NCI-H1417 treated with DMSO at 0.1 percent for 48 hours (cell line): ENCODE measurements around the gene COTL1.
"Not testable (repeated sequence)": the region's sequence is repeated elsewhere in the genome, so short reads cannot be mapped to it uniquely, and the experiment has no call there.

ENCODE experiments used
- DNase-seq: peaks from one replicate; lab custom pipeline; 2025; lab: John Stamatoyannopoulos, UW

Gene COTL1

DNA sequence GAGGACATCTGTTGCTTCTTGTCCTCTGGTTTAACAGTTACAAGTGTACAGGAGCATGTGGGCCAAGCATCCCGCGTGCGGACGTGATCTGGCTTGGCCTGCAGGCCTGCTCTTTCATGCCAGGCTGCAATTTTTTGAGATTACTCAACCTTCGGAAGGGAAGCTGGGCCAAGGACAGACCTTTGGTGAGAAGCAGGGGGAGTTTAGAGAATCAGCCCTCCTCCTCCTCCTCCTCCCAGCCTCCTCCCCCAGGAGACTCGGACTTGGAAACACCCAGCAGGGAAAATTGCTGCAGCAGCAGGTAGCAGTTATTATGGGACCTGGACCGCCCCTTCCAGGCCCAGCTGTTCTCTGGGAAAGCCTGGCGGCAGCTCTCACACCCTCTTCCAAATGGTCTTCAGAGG, 25.3 kb upstream of the COTL1 start:
- no peak for DNase-seq

DNA sequence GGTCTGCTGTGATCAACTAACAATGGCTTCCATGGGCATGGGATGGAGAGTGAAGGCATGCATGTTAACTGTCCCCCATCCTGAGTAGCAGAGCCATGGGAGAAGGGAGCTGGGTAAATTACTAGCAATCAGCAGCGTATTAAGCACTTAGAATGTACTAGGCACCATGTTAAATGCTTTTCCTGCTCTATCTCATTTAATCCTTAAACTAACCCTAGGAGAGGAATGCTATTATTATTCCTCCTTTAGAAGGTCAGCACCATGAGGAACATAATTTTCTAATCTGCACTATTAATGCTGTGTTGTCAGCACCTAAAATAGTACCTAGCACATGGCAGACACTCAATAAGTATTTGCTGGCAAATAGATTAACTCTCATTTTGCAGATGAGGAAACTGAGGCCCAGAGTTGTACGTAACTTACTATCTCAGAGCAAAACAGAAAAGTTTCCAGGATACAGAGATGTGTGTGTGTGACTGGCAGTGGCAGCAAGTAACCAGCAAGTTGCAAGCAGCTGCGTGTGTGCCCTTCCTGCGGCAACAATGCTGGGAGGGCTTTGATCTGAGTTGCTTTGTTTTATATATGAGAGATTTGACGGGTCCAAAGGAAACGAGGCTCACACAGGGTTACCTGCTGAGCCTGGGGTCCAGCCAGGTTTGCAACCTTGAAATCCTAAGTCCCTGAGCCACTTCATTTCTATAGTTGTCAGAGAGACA, 23.9 kb upstream of the COTL1 start:
- no peak for DNase-seq

DNA sequence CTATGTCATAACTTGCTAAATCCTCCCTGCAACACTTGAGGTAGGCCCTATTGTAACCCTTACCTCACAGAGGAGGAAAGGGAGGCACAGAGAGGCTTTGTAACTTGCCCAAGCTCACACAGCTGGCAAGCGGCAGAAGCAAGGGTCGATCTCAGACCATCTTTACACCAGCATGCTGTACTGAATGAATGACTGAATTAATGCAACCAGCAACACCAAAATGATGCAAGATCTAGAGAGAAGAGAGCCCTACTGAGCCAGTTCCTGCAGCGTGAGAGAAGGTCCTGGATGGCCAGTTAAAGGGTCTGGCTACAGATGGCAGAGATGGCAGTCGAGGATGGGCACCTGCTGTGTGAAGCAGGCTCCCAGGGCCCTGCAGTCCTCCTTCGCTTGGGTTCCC, 22.3 kb upstream of the COTL1 start:
- DNase-seq: no peak

DNA sequence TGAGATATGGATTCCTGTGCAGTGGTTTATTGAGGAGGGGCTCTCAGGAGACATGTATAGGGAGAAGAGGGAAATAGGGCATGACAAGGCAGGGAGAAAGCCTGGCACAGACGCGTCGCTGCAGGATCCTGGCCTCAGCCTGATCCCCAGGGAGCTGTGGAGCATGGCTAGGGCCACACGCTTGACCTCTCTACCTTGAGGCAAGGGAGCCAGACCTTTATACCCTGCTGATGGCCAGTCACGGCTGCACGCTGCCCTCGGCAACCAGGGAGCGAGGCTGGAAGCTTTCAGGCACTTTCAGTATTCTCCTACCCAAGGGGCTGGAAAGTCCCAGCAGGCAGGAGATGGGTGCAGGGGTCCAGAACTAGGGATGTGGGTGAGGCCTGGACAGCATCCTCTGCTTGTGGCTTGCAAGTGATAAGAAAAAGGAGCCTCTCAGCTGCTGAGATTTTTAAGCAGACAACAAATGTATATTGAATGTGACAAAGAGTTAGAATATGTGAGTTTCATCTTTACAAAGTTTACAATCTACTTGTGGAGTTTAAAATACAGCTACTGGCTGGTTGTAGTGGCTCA, 20.4 kb upstream of the COTL1 start:
- DNase-seq: no peak

DNA sequence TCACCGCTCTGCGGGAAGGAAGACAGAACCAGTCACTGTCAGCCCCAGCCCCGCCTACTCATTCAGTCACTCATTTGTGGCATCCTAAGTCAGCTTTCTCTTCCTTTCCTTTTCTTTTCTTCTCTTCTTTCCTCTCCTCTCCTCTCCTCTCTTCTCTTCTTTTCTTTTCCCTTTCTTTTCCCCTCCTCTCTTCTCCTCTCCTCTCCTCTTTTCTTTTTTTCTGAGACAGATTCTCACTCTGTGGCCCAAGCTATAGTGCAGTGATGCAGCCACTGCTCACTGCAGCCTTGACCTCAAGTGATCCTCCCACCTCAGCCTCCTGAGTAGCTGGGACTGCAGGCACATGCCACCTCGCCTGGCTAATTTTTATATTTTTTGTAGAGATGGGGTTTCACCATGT, 19.8 kb upstream of the COTL1 start:
- DNase-seq: no peak

DNA sequence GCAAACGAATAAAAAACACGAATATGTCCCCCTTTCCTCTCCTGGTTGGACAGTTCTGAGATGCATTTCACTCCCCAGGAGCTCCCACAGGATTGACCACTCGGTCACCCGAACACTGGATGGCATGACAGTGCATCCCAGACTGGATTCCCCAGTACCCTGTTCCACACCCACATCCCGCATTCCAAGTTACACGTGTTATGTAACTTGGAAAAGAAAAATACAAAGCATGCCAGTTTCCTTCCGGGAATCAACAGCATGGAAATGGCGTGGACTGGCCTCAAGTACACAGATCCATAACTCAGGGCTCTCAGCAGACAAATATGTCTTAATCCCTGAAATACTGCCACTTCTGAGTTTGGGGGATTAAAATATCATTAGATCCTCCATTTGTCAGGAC, 17.8 kb upstream of the COTL1 start:
- no peak for DNase-seq

DNA sequence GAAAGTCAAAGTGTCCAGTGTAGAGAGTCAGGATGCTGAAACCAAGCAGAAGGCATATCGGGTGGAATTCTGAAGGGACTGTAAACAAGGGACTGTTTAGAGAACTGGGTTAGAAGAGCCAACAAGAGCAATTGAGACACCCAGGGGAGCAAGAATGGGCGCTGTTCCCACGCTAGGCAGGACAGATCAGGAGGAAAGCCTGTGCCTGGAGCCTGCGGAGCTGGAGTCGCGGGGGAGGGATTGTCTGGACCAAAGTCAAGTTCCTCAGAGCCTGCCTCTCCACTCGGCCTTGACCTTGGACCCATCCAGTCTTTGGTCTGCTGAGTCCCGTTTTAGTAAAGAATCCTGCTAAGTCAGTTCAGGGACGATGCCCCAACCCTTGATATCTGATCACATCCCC, 15.7 kb upstream of the COTL1 start:
- no peak for DNase-seq

DNA sequence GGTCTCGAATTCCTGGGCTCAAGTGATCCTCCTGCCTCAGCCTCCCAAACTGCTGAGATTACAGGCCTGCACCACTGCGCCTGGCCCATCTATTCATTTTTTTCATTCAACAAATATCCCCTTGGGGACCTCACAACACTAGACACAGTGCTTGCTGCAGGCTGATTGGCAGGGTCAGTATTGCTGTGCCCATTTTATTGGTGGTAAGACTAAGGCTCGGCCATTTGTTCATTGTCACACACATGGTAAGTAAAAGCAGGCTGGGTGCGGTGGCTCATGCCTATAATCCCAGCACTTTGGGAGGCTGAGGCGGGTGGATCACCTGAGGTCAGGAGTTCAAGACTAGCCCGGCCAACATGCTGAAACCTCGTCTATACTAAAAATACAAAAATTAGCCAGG, 15.0 kb upstream of the COTL1 start:
- DNase-seq: not testable (repeated sequence)

DNA sequence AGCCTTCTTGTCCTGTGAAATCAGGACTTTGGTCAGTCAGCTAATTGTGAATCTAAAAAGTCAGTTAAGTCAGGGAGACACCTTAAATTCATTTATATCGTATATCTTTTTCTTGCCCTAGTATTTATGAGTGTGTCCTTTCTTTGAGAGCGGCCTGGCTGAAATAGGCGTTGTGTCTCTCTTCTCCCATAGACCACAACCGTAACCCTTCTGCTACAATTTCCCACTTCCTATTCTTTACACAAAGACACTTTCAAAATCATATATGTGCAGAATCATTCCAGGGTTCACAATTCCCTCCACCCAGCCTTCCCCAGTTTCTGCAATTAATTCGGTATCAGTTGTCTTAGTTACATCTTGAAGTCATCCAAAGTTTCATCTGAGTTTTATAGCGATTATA, 14.0 kb upstream of the COTL1 start:
- DNase-seq: no peak

DNA sequence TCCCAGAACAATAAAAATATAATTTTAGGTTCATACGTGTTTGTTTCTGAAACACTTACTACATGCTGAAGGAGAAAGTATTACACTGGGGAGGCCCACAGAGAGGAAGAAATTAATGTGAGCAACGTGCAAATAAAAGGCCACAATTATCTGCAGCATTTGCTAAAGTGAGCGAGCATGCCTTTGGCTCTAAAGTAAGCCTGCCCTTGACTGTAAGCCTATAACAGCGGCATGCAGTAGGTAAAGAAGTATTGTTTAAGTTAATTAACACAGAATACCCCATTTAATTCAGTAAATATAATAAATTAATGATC, 13.2 kb upstream of the COTL1 start:
- no peak for DNase-seq

DNA sequence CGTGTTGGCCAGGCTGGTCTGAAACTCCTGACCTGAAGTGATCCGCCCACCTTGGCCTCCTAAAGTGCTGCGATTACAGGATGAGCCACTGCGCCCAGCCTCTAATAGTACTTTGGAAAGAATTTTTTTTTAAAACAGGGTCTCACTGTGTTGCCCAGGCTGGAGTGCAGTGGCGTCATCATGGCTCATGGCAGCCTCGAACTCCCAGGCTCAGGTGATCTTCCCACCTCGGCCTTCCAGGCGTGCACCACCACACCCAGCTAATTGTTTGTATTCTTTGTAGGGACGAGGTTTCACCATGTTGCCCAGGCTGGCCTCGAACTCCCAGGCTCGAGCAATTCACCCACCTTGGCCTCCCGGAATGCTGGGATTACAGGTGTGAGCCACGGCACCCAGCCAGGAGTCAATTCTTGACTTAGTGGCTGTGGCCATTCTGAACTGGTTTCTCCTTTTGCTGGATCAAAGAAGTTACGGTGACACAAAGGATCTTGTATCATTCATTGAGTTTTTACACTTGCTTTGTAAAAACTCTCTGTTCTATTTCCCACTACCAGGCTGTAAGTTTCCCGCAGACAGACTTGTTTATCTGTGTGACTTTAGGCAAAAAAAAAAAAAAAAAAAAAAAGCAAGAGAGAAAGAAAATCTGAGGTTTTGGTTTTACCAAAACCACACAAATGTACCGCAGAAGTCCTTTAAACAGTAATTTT, 12.7 kb upstream of the COTL1 start:
- DNase-seq: no peak

DNA sequence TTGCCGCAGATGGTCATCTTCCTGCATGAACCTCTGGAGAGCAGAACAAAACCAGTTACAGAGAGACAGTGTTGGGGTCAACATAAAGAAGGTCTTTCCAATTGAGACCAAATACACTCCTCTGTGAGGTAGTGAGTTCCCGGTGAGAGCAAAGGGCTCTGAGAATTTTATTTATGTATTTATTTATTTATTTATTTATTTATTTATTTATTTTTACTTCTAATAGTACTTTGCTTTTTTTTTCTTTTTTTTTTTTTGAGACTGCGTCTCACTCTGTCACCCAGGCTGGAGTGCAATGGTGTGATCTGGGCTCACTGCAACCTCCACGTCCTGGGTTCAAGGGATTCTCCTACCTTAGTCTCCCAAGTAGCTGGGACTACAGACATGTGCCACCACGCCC, 12.1 kb upstream of the COTL1 start:
- no peak for DNase-seq

DNA sequence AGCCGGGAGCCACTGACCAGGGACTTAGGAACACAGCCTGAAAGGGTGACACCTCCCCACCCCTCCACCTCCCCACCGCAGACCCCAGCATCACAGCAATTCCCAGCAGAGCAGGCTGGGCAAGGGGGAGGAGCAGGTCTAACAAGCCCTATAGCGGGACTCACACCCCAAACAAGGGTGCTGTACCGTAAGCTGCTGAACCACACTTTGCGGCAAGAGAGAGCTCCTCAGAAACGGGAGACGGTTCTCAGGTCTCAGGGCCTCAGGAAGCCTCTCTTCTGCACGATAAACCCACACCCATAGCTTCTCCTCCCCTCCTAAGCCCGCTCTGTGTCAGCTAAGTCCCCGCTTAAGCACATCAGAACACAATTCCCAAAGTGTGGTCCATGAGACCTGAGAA, 11.7 kb upstream of the COTL1 start:
- no peak for DNase-seq

DNA sequence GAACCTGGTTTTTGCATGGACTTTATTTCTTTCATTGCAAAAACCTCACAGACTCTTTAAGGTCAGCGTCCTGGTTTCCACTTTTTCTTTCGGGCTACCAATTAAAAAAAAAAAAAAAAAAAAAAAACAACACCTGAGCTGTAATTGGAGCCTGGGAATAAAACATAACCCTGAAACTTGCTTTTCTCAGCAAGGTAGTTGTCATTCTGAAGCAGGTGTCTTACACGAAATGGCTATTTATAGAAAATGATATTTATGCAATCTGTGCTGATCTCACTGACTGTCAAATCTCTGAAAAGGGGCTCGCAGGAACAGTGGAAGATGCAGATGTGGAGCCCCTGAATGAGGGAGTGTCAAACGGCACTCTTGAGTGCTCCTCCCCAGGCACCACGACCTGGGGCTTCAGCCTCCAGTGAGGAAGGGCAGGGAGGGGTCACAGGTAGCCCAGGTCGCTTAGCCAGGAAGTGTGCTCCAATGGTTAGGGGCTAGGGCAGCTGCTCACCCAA, 10.4 kb upstream of the COTL1 start:
- no peak for DNase-seq

DNA sequence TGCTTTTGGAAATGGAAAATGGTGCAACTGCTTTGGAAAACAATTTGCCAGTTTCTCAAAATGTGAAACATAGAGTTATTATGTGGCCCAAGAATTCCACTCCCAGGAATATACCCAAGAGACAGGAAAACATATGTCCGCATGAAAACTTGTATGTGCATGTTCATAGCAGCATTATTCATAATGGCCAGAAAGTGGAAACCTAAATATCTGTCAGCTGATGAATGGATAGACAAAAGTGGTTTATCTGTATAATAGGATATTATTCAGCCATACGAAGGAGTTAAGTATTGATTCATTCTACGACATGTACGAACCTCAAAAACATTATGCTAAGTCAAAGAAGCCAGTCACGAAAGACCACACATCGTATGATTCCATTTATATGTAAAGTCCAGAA, 7.7 kb upstream of the COTL1 start:
- DNase-seq: no peak

DNA sequence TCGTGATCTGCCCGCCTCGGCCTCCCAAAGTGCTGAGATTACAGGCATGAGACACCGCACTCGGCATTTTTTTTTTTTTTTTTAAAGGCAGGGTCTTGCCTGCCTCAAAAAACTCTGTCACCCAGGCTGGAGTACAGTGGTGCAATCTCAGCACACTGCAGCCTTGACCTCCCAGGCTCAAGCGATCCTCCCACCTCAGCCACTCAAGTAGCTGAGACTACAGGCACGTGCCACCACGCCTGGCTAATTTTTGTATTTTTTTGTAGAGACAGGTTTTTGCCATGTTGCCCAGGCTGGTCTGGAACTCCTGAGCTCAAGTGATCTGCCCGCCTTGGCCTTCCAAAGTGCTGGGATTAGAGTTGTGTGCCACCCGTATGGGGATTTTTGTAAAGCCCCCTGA, 3.0 kb upstream of the COTL1 start:
- DNase-seq: not testable (repeated sequence)

DNA sequence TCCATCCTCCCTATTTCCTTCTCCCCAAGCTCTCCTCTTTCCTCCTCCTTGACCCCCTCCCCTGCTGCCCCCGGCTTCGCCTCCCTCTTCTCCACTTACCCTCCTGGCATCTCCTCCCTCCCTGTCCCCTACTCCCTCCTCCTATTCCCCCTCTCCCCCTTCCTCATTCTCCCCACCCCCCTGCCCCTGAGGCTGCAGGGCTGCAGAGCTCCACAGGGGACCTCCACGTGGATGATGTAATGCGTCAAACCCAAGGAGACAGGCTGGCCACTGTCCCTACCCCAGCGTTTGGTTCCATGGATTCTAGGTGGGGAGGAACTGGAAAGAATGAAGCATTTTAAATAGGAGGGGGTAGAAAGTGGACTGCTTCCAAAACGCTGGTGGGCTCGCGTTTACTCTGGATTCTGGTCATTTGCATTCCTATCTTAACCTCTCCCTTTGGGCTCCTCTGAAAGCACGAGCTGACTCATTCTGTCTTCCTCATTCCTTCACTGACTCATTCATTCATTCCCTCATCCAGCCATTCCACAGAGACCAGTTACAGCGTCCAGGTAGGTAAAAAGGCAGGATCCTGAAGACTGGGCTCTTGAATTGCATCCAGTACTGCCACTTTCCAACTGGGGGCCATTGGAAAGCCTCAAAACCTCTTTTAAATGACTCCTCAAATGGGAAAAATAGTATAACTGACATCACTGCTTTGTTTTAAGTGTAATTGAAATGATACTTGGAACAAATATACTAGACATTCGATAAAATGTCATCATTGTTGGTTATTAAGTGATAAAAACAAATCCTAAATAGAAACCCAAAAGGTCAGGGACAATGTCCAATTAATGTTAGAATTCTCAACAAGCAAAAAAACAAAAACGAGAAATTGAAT, 943 bp upstream of the COTL1 start:
- no peak for DNase-seq

DNA sequence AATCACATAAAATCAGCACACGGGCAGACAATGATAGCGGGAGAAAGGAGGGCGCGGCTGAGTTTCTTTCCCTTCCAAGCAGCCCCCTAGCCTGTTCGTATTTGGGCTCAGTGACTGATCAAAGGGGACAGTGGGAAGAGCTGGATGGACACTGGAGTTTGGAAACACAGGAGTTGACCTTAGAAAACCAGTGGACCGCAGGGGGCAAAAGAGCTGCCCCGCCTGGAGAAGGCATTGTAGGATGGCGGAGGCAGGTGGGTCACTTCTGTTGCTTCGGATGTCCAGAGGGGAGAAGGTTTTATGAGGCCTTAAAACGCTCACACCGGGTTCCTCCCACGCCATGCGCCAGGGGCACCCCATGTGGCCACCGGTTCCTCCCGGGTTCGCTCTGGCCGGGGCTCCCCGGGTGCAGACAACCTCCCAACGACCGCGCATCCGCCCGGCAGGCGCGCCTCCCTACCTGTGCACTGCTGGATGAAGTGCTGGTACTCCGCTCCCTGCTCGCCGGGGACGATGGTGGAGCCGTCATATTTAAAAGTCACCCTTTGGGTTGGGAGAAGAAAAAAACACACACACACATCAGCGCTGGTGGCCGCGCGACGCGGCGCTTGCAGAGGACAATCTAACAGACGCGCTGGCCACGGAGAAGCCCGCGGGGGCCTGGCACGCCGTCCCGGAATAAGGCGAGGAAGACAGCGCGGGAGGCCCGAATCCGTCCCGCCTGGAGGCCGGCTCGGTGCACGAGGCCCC, 662 bp downstream of the COTL1 start:
- no peak for DNase-seq

DNA sequence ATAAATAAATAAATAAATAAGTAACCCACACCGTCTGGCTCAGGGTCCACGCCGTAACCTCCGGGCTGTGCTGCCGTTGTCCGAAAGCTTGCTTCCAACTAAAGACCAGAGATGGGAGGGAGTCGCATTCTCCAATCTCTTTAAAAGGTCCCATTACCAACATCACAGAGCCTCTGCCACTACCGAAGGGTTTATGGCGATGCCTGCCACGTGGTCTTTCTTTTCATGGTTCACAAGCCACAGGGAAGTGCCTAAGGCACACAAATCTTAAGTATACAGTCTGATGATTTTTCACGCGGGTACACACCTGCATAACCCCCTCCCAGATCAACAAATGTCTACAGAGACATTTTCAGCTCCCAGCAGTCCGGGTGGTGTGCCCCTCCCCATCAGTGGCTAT, 1.4 kb downstream of the COTL1 start:
- no peak for DNase-seq

DNA sequence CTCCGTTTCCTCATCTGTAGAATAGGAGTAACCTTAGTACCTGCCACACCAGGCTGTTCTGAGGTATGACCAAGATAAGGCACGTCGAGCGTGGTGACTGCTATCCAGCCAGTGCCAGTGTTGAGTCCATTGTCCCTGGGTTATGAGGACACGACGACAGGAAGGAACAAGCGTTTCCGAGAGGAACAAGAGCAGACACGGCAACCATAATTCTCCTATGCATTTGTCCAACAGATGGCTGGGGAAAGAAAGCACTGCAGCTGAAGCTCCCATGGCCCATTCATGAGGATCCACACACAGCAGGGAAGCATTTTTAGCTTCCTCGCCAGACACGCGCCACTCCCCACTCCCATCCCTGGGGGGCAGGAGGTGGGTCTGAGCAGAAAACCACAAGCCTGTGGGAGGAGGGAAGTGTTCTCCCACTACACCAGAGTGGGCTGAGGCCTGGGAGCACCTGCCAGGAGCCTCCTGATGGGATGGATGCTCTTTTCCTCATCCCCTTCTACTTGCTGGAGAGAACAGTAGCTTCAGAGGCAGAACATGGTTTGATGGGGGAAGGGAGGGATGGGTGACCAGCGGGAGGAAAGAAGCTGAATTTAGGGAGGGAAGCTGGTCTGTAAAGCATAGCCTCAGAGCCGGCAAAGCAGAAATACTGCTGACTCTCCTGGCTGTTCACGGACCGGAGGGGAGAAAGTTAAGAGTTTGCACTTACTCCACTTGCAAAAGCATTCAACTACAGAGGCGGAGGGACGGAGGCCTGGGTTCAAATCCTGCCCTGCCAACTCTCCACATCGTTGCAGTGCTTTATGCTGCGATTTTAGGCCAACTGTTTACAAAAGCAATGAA, 2.7 kb downstream of the COTL1 start:
- no peak for DNase-seq

DNA sequence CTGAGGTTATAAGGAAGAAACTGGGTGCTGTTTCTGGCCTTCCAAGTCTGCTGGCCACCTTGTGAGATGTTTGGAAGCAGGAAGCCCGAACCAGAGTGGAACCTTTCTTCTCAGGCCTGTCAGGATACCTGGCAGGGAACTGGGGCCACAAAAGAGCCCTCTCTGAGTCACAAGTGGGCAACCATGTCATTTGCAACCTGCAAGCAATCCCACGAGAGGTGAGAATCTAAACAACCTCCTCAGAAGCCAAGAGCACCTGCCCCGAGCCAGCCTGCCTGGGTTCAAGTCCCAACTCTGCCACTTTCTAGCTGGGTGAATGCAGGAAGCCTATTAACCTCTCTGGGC, 3.3 kb downstream of the COTL1 start:
- DNase-seq: no peak
